Measurements from ENCODE around the gene ATXN1. TPM values are rescaled to one million over a fixed set of nuclear protein-coding genes. Genes with fewer than 3 reads are reported as not detected.

ATXN1 gene
- total RNA-seq, 2 donors from 2014 or later: 56.4 to 103 TPM

GRCh38 chr6:16256781-16257180, 504.5 kb downstream of the ATXN1 start:
- H3K4me3 Mint-ChIP-seq: no peak overlapping the region
- peaks cover 0 to 8% of the 10 kb centered on the region in 2 donors for H3K27me3 Mint-ChIP-seq
- H3K36me3 Mint-ChIP-seq: no peaks in the 10 kb centered on the region
- ATAC-seq (no peak), DNase-seq (ENCODE audit: low spot score) (no peak)
- no peak overlapping the region for H3K27ac Mint-ChIP-seq
- H3K4me1 Mint-ChIP-seq (ENCODE audit: low read depth in 2 of 2): peaks cover 11 to 15% of the 10 kb centered on the region in 2 donors
- no peaks in the 10 kb centered on the region for H3K9me3 Mint-ChIP-seq

DNA sequence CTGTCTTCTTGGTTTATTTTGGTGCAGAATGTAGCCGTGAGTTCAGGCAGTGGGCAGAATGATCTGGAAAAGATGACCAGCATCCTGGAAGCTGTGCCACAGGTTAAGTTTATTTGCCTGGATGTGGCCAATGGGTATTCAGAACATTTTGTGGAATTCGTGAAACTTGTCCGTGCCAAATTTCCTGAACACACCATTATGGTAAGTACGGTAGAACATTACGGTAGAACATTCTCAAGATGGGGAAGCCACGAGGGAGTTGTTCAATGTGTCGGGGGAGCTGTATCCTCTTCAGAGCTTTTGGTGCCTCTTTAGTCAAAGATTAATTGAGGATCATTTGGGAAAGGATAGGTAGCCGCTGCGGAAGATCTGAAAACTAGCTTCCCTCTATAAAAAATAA, 506.7 kb downstream of the ATXN1 start:
- H3K27me3 Mint-ChIP-seq: peaks cover 0 to 8% of the 10 kb centered on the region in 2 donors
- no peak overlapping the region for H3K4me3 Mint-ChIP-seq
- DNase-seq (ENCODE audit: low spot score) (no peak), ATAC-seq (no peak)
- H3K36me3 Mint-ChIP-seq: no peaks in the 10 kb centered on the region
- H3K27ac Mint-ChIP-seq: no peak overlapping the region
- no peaks in the 10 kb centered on the region for H3K9me3 Mint-ChIP-seq
- peaks cover 11 to 15% of the 10 kb centered on the region in 2 donors for H3K4me1 Mint-ChIP-seq (ENCODE audit: low read depth in 2 of 2)

- peak overlapping the region in 1 of 2 donors; percentile 4 for H3K27ac Mint-ChIP-seq
- no peak overlapping the region for H3K4me3 Mint-ChIP-seq
Observed at GRCh38 chr6:16253399-16254144, 507.7 kb downstream of the ATXN1 start.

DNA sequence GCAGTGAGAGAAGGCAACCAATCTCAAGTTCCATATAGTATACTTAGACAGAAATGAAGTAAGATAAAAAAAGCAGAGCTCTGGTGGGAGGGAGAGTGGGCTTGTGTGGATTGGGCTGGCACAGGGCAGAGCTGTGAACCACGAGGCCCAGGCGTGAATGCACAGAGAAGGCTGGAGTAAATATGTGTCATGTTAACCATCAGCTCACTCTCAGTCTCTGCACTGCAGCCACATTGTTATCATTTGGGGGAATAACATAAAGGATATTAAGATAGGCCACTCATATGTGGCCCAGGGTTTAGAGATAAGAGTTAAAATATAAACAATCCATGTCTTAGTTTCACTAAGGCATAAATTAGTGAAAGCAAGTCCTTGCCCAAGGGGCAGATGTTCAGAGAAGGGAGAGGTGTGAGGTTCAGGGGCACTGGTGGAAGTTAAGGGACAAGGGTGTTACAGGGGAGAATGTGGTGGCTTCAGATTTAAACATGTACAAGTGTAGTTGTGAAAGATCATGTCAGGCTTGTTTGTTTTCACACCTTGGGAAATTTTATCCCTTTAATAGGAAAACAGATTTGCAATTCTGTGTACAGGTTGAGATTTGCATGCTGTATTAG, 508.5 kb downstream of the ATXN1 start:
- H3K9me3 Mint-ChIP-seq: no peaks in the 10 kb centered on the region
- DNase-seq (ENCODE audit: low spot score) (no peak), ATAC-seq (peak; percentile 86 to 89)
- H3K4me3 Mint-ChIP-seq: peak overlapping the region; percentile 21
- peaks cover 0 to 2% of the 10 kb centered on the region in 2 donors for H3K27me3 Mint-ChIP-seq
- peak overlapping the region; percentile 4 for H3K27ac Mint-ChIP-seq
- H3K36me3 Mint-ChIP-seq: no peaks in the 10 kb centered on the region
- H3K4me1 Mint-ChIP-seq (ENCODE audit: low read depth in 2 of 2): peaks cover 11 to 15% of the 10 kb centered on the region in 2 donors

More at GRCh38 chr6:16253399-16254144, 507.7 kb downstream of the ATXN1 start:
- H3K9me3 Mint-ChIP-seq: no peaks in the 10 kb centered on the region
- no peak for DNase-seq (ENCODE audit: low spot score)
- H3K27me3 Mint-ChIP-seq: peaks cover 0 to 8% of the 10 kb centered on the region in 2 donors
- peaks cover 11 to 15% of the 10 kb centered on the region in 2 donors for H3K4me1 Mint-ChIP-seq (ENCODE audit: low read depth in 2 of 2)
- ATAC-seq: no peak
- H3K36me3 Mint-ChIP-seq: no peaks in the 10 kb centered on the region

- H3K9me3 Mint-ChIP-seq: no peaks in the 10 kb centered on the region
- no peaks in the 10 kb centered on the region for H3K36me3 Mint-ChIP-seq
- H3K4me3 Mint-ChIP-seq: no peak overlapping the region
- DNase-seq (ENCODE audit: low spot score) (no peak), ATAC-seq (no peak)
- H3K27ac Mint-ChIP-seq: no peak overlapping the region
- peaks cover 0 to 2% of the 10 kb centered on the region in 2 donors for H3K27me3 Mint-ChIP-seq
- H3K4me1 Mint-ChIP-seq (ENCODE audit: low read depth in 2 of 2): peaks cover 11 to 15% of the 10 kb centered on the region in 2 donors
Observed at GRCh38 chr6:16251706-16252105, 509.6 kb downstream of the ATXN1 start.

DNA sequence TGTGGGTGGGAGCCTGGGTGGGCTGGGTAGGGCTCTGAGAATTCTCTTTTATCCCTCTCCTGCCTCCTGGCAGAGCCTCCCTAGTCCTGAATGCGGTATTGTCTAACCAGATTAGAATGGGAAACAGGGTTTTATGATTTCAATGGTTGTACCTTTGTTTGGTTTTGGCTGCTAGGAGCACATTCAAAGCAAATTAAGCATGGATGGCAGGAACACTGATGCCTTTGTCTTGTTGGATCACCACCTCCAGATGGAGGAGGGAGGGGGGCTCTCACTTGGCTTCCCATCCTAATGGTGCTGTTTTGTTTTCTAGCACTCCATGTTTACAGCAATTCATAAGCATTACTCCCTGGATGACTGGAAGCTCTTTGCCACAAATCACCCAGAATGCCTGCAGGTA, 511.3 kb downstream of the ATXN1 start:
- no peak overlapping the region for H3K27ac Mint-ChIP-seq
- H3K4me1 Mint-ChIP-seq (ENCODE audit: low read depth in 2 of 2): peaks cover 11 to 15% of the 10 kb centered on the region in 2 donors

More for the DNA sequence above, 511.3 kb downstream of the ATXN1 start:
- no peak overlapping the region for H3K4me3 Mint-ChIP-seq
- peaks cover 0 to 2% of the 10 kb centered on the region in 2 donors for H3K27me3 Mint-ChIP-seq
- no peak for DNase-seq (ENCODE audit: low spot score)
- no peaks in the 10 kb centered on the region for H3K36me3 Mint-ChIP-seq
- ATAC-seq: no peak
- no peaks in the 10 kb centered on the region for H3K9me3 Mint-ChIP-seq

All from natural killer cell treated with Interleukin-12 subunit alpha and Interleukin-12 subunit beta and Interleukin-15 and Interleukin-18, amount 100 ng/mL, for 72 hours (primary cell).